GM12878 (cell line): ENCODE results near the gene ATP5PB. TPM values are rescaled to one million over a fixed set of nuclear protein-coding genes. Genes with fewer than 3 reads are reported as not detected.

ENCODE experiments used
- ATAC-seq: fragments of 200-7000 bp; cut with Tn5 transposase; 3 replicates; pipeline ENCODE4 v1.9.1; 2020; ENCODE audit warnings: mild to moderate bottlenecking, moderate library complexity
- BruUV-seq: library from RNA; stranded (reverse); fragments of 400-500 nt; replicated peaks from 2 replicates; lab custom pipeline; 2021; lab: Mats Ljungman, UMichigan
- CTCF ChIA-PET: fragments of 300-600 bp; sonication (Branson Sonifier 250); formaldehyde crosslinking; extraction: SDS; loops from one replicate; lab custom pipeline; 2021; ENCODE audit warnings: inconsistent platforms; lab: Yijun Ruan, JAX
- POLR2A ChIA-PET: fragments of 350-600 bp; formaldehyde crosslinking; extraction: SDS; loops from one replicate; lab custom pipeline; 2021; ENCODE audit warnings: inconsistent platforms; lab: Charles Lee
- RAD21 ChIA-PET: fragments of 300-600 bp; sonication (Branson Sonifier 250); formaldehyde crosslinking; loops from one replicate; lab custom pipeline; 2023; ENCODE audit warnings: antibody characterized with exemption; ENCODE audit not compliant: unreplicated experiment; lab: Charles Lee
- SMC1A ChIA-PET: fragments of 300-600 bp; sonication (Branson Sonifier 250); formaldehyde crosslinking; loops from one replicate; lab custom pipeline; 2023; ENCODE audit not compliant: unreplicated experiment, uncharacterized antibody; lab: Charles Lee
- DNase-seq: peaks from one replicate; pipeline ENCODE4 v3.0.0-alpha.2; 2011; ENCODE audit warnings: low read depth, low spot score
- FAIRE-seq: peaks from 3 replicates; lab custom pipeline; 2011; peaks lifted over from hg19 to GRCh38; lab: Jason Lieb, UNC
- H2AFZ ChIP-seq: 2 replicates; pipeline ENCODE4 v1.6.0; 2011; ENCODE audit warnings: low read depth, low read length, control low read depth; ENCODE audit not compliant: control insufficient read depth
- H3K27ac ChIP-seq: 2 replicates; pipeline ENCODE4 v1.5.1; 2011; ENCODE audit warnings: control low read depth; ENCODE audit not compliant: control insufficient read depth, insufficient read depth
- H3K27me3 ChIP-seq, 2 experiments: replicated peaks in 1 of 2; 2 replicates each; pipeline versions ENCODE4 v1.6.0 to v1.6.1; 2011; ENCODE audit warnings: low read length in 1 of 2; ENCODE audit not compliant: control insufficient read depth in 2 of 2, insufficient read depth in 2 of 2
- H3K36me3 ChIP-seq, 2 experiments: 2 replicates each; pipeline ENCODE4 v1.5.1; 2011; ENCODE audit warnings: low read length in 1 of 2; ENCODE audit not compliant: control insufficient read depth in 2 of 2, insufficient read depth in 2 of 2
- H3K4me1 ChIP-seq: 2 replicates; pipeline ENCODE4 v1.6.1; 2011; ENCODE audit warnings: mild to moderate bottlenecking, low read length, moderate library complexity, mixed read lengths; ENCODE audit not compliant: control insufficient read depth, insufficient read depth
- H3K4me2 ChIP-seq: 2 replicates; pipeline ENCODE4 v1.6.0; 2011; ENCODE audit warnings: control low read depth; ENCODE audit not compliant: control insufficient read depth, insufficient read depth
- H3K4me3 ChIP-seq: fragments of 200-600 bp; sonication (generic); 2 replicates; pipeline ENCODE4 v1.5.1; 2016
- H3K79me2 ChIP-seq: 2 replicates; pipeline ENCODE4 v1.6.0; 2011; ENCODE audit warnings: low read length; ENCODE audit not compliant: control insufficient read depth, insufficient read depth
- H3K9ac ChIP-seq: 2 replicates; pipeline ENCODE4 v1.8.0; 2011; ENCODE audit warnings: low read length, control low read depth, mixed read lengths; ENCODE audit not compliant: control insufficient read depth, insufficient read depth
- H3K9me3 ChIP-seq: replicated peaks from 3 replicates; pipeline ENCODE4 v1.5.1; 2011; ENCODE audit warnings: mild to moderate bottlenecking, low read length; ENCODE audit not compliant: control insufficient read depth, insufficient read depth
- H4K20me1 ChIP-seq: 2 replicates; pipeline ENCODE4 v1.6.0; 2011; ENCODE audit not compliant: control insufficient read depth, insufficient read depth
- ASH2L ChIP-seq: fragments of 300-600, 200-600 bp; sonication (generic); IDR thresholded peaks from 2 replicates; pipeline ENCODE4 v1.6.1; 2017; ENCODE audit warnings: low read depth, mild to moderate bottlenecking, borderline replicate concordance
- ATF3 ChIP-seq: IDR thresholded peaks from 2 replicates; pipeline ENCODE4 v1.6.1; 2011; ENCODE audit warnings: low read depth, mild to moderate bottlenecking, low read length, moderate library complexity, borderline replicate concordance; ENCODE audit errors: extremely low read depth
- CEBPB ChIP-seq, 2 experiments: fragments of 150-350 bp in 1 of 2; IDR thresholded peaks; 2 replicates each; pipeline ENCODE4 v1.6.1; 2012 to 2014; ENCODE audit warnings: low read depth in 2 of 2, low read length in 2 of 2, borderline replicate concordance in 1 of 2, inconsistent platforms in 1 of 2
- CUX1 ChIP-seq: IDR thresholded peaks from 2 replicates; pipeline ENCODE4 v1.6.1; 2012; ENCODE audit warnings: improper control_type of control experiment, low read depth, low read length; ENCODE audit not compliant: insufficient replicate concordance
- ESRRA ChIP-seq: IDR thresholded peaks from 2 replicates; pipeline ENCODE4 v1.6.1; 2012; ENCODE audit warnings: mild to moderate bottlenecking, low read length, improper control_type of control experiment
- GATAD2B ChIP-seq: fragments of 450-650 bp; conservative IDR thresholded peaks from 2 replicates; pipeline ENCODE4 v1.6.1; 2017; ENCODE audit warnings: low read depth, mild to moderate bottlenecking, moderate library complexity
- PAX8 ChIP-seq: fragments of 450-650 bp; IDR thresholded peaks from 2 replicates; pipeline ENCODE4 v1.6.1; 2017; ENCODE audit warnings: mild to moderate bottlenecking, moderate library complexity
- POLR2AphosphoS5 ChIP-seq: IDR thresholded peaks from 2 replicates; pipeline ENCODE4 v1.6.1; 2011; ENCODE audit warnings: mild to moderate bottlenecking, low read length, inconsistent platforms
- POU2F2 ChIP-seq: IDR thresholded peaks from 3 replicates; pipeline ENCODE4 v1.6.1; 2011; ENCODE audit warnings: low read depth, mild to moderate bottlenecking, low read length, borderline replicate concordance
- RBBP5 ChIP-seq: fragments of 200-600 bp; sonication (generic); conservative IDR thresholded peaks from 2 replicates; pipeline ENCODE4 v1.6.1; 2016
- SMC3 ChIP-seq: IDR thresholded peaks from 2 replicates; pipeline ENCODE4 v1.6.1; 2011; ENCODE audit warnings: low read length, improper control_type of control experiment, borderline replicate concordance
- STAT3 ChIP-seq: IDR thresholded peaks from 2 replicates; pipeline ENCODE4 v1.6.1; 2011; ENCODE audit warnings: low read depth, low read length, improper control_type of control experiment
- YY1 ChIP-seq: IDR thresholded peaks from 2 replicates; pipeline ENCODE4 v1.6.1; 2011; ENCODE audit warnings: low read depth, mild to moderate bottlenecking, low read length
- ZSCAN29 ChIP-seq: fragments of 450-650 bp; IDR thresholded peaks from 2 replicates; pipeline ENCODE4 v1.6.1; 2017; ENCODE audit warnings: mild to moderate bottlenecking, moderate library complexity
- in situ Hi-C: fragments of 300-500 bp; cut with MboI; formaldehyde crosslinking; loops from 9 replicates; pipeline ENCODE4 v1.14.3; 2018; ENCODE audit warnings: mixed read lengths
- intact Hi-C: fragments of 100-400 bp; cut with micrococcal nuclease; formaldehyde crosslinking; loops from one replicate; pipeline ENCODE4 v1.14.2; 2022; ENCODE audit not compliant: unreplicated experiment
- polyA plus RNA-seq, 11 experiments: library from polyadenylated mRNA; depleted of rRNA in 4 of 11; unstranded in 6 of 11; stranded (reverse) in 5 of 11; fragments of >200 nt; fragmentation: Nextera tagmentation in 4 of 11; fragmentation: Illumina TruSeq in 1 of 11; extraction: Ambion mirVana in 4 of 11; extraction: Trizol in 1 of 11; gene quantifications; 1 replicate in 1 of 11; 2 replicates in 10 of 11; pipeline versions ENCODE4 v1.2.1 to v1.2.3, GENCODE V29; 2011 to 2016; ENCODE audit warnings: inconsistent platforms in 2 of 11, missing spikeins in 2 of 11, low read depth in 1 of 11
- total RNA-seq, 4 experiments: library from RNA; depleted of rRNA in 3 of 4; stranded (reverse); fragments of >200 nt in 3 of 4; fragmentation: Illumina TruSeq in 1 of 4; extraction: Trizol in 1 of 4; gene quantifications; 2 replicates each; pipeline versions ENCODE4 v1.2.1 to v1.2.3, GENCODE V29; 2013 to 2021
- TF ChIP-seq, protein P1 (sequence below): fragments of 450-650 bp; IDR thresholded peaks from 2 replicates; pipeline ENCODE4 v1.6.1; 2016; ENCODE audit warnings: mild to moderate bottlenecking

The ATP5PB gene
- total and polyA plus RNA-seq, 10 of the 15 experiments (the other 5 are each of a cell fraction or from before 2014, with no cell fraction given), result 380 to 1,760 (median 677) TPM

- peak overlapping the region; percentile 74; the same call in 1 of the 2 replicates for H3K27ac ChIP-seq
These were observed 26.9 kb downstream of the ATP5PB start for GRCh38 chr1:111476214-111476613.

More at GRCh38 chr1:111476214-111476613, 26.9 kb downstream of the ATP5PB start:
- peak overlapping the region; percentile 68 for H3K4me2 ChIP-seq
- no TSS peak for BruUV-seq
- intact Hi-C loops, result loop anchor here (10.0 kb wide), 2 partner anchors 61 to 251 kb away; partner anchors contain the start of gene CHI3L2
- H4K20me1 ChIP-seq, result no peaks in the 10 kb centered on the region
- POLR2A ChIA-PET, result interaction anchor here (0.6 to 1.9 kb wide), 3 partner anchors 20 to 211 kb away, joined by 3 to 13 read pairs (median 4); no protein-coding TSS in a partner anchor
- DNase-seq (no peak), ATAC-seq (no peak)
- no peaks in the 10 kb centered on the region for H3K36me3 ChIP-seq
- H3K9me3 ChIP-seq, result no peaks in the 10 kb centered on the region
- H2AFZ ChIP-seq, result no peak overlapping the region
- no peak for TF ChIP-seq ASH2L
- no peak for TF ChIP-seq POU2F2
- no peak for TF ChIP-seq CUX1
- TF ChIP-seq ATF3, result no peak
- TF ChIP-seq ZSCAN29, result no peak
- TF ChIP-seq STAT3, result no peak
- TF ChIP-seq YY1, result no peak
- TF ChIP-seq PAX8, result no peak
- TF ChIP-seq CEBPB (IDR thresholded peaks at IDR 0.05; ENCODE audit: borderline replicate concordance in 1 of 2, low read depth in 2 of 2, low read length in 2 of 2), result no peak
- TF ChIP-seq SMC3, result no peak
- TF ChIP-seq, protein P1, sequence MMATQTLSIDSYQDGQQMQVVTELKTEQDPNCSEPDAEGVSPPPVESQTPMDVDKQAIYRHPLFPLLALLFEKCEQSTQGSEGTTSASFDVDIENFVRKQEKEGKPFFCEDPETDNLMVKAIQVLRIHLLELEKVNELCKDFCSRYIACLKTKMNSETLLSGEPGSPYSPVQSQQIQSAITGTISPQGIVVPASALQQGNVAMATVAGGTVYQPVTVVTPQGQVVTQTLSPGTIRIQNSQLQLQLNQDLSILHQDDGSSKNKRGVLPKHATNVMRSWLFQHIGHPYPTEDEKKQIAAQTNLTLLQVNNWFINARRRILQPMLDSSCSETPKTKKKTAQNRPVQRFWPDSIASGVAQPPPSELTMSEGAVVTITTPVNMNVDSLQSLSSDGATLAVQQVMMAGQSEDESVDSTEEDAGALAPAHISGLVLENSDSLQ, result no peak
- TF ChIP-seq RBBP5, result no peak
- no peak for TF ChIP-seq GATAD2B
- no peak for TF ChIP-seq ESRRA
- TF ChIP-seq POLR2AphosphoS5, result no peak
- TF ChIP-seq, all 136 proteins: peak for 0
- in situ Hi-C loops, result loop anchor here (25.0 kb wide), 1 partner anchor 886 kb away; no protein-coding TSS in a partner anchor
- CTCF ChIA-PET, result interaction anchor here (0.6 to 8.7 kb wide), 13 partner anchors 11 to 291 kb away, joined by 3 to 119 read pairs (median 5); no protein-coding TSS in a partner anchor
- Histone ChIP-seq H3K4me1 (peaks cover 33% of the 10 kb centered on the region), H3K79me2 (no peaks in the 10 kb centered on the region), H3K27me3 (no peaks in the 10 kb centered on the region), H3K9ac (no peak overlapping the region), H3K4me3 (no peak overlapping the region)
- FAIRE-seq, result no peak
- SMC1A ChIA-PET, result interaction anchor here (0.5 to 12.1 kb wide), 20 partner anchors 9 to 1592 kb away, joined by 3 to 128 read pairs (median 6); no protein-coding TSS in a partner anchor
- RAD21 ChIA-PET, result interaction anchor here (0.6 to 5.5 kb wide), 13 partner anchors 14 to 292 kb away, joined by 3 to 48 read pairs (median 3); partner anchors contain the start of genes ATP5PB, INKA2, OVGP1 and WDR77
